ENCODE measurements around the gene STARD5.

The STARD5 gene

DNA sequence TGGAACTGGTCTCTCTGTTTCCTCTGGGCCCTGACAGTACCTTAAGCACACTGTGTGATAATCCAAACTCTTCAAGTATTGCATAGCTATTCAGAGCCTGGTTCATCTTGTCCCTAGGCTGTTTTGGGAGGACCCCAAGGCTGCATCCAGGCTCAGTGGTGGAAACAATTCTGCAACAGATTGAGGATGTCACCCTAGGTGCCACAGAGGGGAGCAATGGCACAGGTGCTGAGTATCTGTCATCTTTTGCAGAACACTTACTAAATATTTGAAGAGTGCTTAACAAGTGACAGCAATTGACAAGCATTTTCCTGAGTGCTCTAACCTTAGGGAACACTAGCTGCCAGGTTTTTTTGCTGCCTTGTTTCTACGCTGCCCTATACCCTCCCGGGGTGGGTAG, 27.8 kb downstream of the STARD5 start:
- Histone ChIP-seq H3K4me1 (ENCODE audit: insufficient read depth, low read length) (peaks cover 99% of the 10 kb centered on the region), H3K4me3 (ENCODE audit: low read depth in 1 of 2, low read length in 2 of 2) (peak overlapping the region; percentile 11 to 67; a peak in 3 of 4 replicates), H3K27ac (ENCODE audit: low read length) (peak overlapping the region; percentile 99), H3K27me3 (ENCODE audit: insufficient read depth, low read length, poor library complexity) (no peaks in the 10 kb centered on the region), H3K4me2 (ENCODE audit: insufficient read depth, low read length) (peak overlapping the region; percentile 76), H2AFZ (ENCODE audit: low read depth, low read length) (peak overlapping the region; percentile 63), H3K9me3 (ENCODE audit: insufficient read depth, low read length, severe bottlenecking) (no peaks in the 10 kb centered on the region), H3K9ac (ENCODE audit: low read depth, low read length) (peak overlapping the region; percentile 78), H3K79me2 (ENCODE audit: insufficient read depth, low read length) (peaks cover 69% of the 10 kb centered on the region), H4K20me1 (ENCODE audit: insufficient read depth, low read length) (no peaks in the 10 kb centered on the region), H3K36me3 (ENCODE audit: insufficient read depth, low read length) (peaks cover 20% of the 10 kb centered on the region)
- ATAC-seq (ENCODE audit: insufficient read depth, low read depth): no peak
- DNase-seq: peak; percentile 32
- TF ChIP-seq, protein P1, sequence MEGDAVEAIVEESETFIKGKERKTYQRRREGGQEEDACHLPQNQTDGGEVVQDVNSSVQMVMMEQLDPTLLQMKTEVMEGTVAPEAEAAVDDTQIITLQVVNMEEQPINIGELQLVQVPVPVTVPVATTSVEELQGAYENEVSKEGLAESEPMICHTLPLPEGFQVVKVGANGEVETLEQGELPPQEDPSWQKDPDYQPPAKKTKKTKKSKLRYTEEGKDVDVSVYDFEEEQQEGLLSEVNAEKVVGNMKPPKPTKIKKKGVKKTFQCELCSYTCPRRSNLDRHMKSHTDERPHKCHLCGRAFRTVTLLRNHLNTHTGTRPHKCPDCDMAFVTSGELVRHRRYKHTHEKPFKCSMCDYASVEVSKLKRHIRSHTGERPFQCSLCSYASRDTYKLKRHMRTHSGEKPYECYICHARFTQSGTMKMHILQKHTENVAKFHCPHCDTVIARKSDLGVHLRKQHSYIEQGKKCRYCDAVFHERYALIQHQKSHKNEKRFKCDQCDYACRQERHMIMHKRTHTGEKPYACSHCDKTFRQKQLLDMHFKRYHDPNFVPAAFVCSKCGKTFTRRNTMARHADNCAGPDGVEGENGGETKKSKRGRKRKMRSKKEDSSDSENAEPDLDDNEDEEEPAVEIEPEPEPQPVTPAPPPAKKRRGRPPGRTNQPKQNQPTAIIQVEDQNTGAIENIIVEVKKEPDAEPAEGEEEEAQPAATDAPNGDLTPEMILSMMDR (IDR thresholded peaks at IDR 0.05; ENCODE audit: borderline replicate concordance, extremely low read depth, low read length, poor library complexity, severe bottlenecking): peak; percentile 10
- no peak for TF ChIP-seq EZH2 (IDR thresholded peaks at IDR 0.05; ENCODE audit: borderline replicate concordance, low read depth, low read length, severe bottlenecking)

DNA sequence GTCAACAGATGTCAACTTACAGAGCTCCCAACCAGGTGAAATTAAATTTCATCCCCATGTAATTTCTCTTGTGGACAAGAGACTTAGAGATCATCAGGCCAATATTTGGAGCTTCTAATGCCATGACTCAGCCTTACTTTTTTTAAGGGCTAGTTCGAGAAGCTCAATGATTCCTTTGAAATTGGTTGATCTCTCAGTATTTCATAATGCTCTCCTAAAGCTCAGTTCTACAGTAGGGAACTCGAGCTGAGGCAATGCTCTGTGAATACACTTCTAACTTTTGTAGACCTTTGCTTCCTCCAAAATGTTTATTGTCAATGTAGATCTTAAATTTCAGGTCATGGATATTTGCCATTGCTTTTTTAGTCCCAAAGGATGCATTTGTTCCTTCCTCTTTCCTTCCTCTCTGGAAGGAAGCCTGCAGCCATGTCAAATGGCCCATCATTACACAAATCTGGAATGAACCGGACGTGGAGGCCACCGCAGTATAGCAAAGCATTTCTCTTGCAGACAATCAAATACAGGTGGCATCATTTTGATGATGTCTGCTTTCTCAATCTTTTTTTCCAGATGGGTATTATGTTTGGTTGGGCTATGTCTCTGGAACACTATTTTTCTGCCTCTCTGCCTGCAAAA, 28.3 kb downstream of the STARD5 start:
- ATAC-seq (ENCODE audit: insufficient read depth, low read depth): no peak
- DNase-seq: no peak
- H3K4me2 ChIP-seq (ENCODE audit: insufficient read depth, low read length): peak overlapping the region; percentile 76
- no peaks in the 10 kb centered on the region for H3K27me3 ChIP-seq (ENCODE audit: insufficient read depth, low read length, poor library complexity)
- no peaks in the 10 kb centered on the region for H3K9me3 ChIP-seq (ENCODE audit: insufficient read depth, low read length, severe bottlenecking)
- H3K36me3 ChIP-seq (ENCODE audit: insufficient read depth, low read length): peaks cover 14% of the 10 kb centered on the region
- peak overlapping the region in 1 of 2 experiments; percentile 67; a peak in 2 of 4 replicates for H3K4me3 ChIP-seq (ENCODE audit: low read depth in 1 of 2, low read length in 2 of 2)
- peak overlapping the region; percentile 99 for H3K27ac ChIP-seq (ENCODE audit: low read length)
- peak overlapping the region; percentile 63 for H2AFZ ChIP-seq (ENCODE audit: low read depth, low read length)
- peak overlapping the region; percentile 78 for H3K9ac ChIP-seq (ENCODE audit: low read depth, low read length)
- H4K20me1 ChIP-seq (ENCODE audit: insufficient read depth, low read length): no peaks in the 10 kb centered on the region
- peaks cover 97% of the 10 kb centered on the region for H3K4me1 ChIP-seq (ENCODE audit: insufficient read depth, low read length)
- no peak for TF ChIP-seq EZH2 (IDR thresholded peaks at IDR 0.05; ENCODE audit: borderline replicate concordance, low read depth, low read length, severe bottlenecking)
- TF ChIP-seq, protein P1 (IDR thresholded peaks at IDR 0.05; ENCODE audit: borderline replicate concordance, extremely low read depth, low read length, poor library complexity, severe bottlenecking): no peak
- H3K79me2 ChIP-seq (ENCODE audit: insufficient read depth, low read length): peaks cover 63% of the 10 kb centered on the region

DNA sequence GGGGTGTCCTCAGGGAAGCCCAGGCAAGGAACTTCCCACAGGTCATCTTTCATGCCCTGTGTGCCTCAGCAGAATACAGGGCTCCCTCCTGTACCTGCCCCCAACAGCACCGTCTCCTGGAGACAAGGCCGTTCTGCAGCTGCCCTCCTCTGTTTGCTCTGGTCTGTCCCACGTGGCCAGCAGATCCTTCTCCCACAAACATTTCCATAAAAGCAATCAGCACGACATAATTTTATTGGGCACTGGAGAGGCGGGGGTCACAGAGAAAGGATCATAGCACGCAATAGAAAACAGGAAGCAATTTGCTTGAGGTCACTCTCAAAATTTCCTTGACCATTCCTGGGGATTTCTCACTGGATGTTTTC, 29.4 kb downstream of the STARD5 start:
- H3K79me2 ChIP-seq (ENCODE audit: insufficient read depth, low read length): peaks cover 53% of the 10 kb centered on the region
- ATAC-seq (ENCODE audit: insufficient read depth, low read depth): no peak
- H3K4me3 ChIP-seq (ENCODE audit: low read depth in 1 of 2, low read length in 2 of 2): peak overlapping the region in 1 of 2 experiments; percentile 40; a peak in 2 of 4 replicates
- H3K4me1 ChIP-seq (ENCODE audit: insufficient read depth, low read length): peaks cover 87% of the 10 kb centered on the region
- H3K9me3 ChIP-seq (ENCODE audit: insufficient read depth, low read length, severe bottlenecking): no peaks in the 10 kb centered on the region
- no peaks in the 10 kb centered on the region for H3K27me3 ChIP-seq (ENCODE audit: insufficient read depth, low read length, poor library complexity)
- no peaks in the 10 kb centered on the region for H4K20me1 ChIP-seq (ENCODE audit: insufficient read depth, low read length)
- H3K9ac ChIP-seq (ENCODE audit: low read depth, low read length): peak overlapping the region; percentile 78
- no peak overlapping the region for H2AFZ ChIP-seq (ENCODE audit: low read depth, low read length)
- TF ChIP-seq, protein P1 (IDR thresholded peaks at IDR 0.05; ENCODE audit: borderline replicate concordance, extremely low read depth, low read length, poor library complexity, severe bottlenecking): peak; percentile 10
- no peak for TF ChIP-seq EZH2 (IDR thresholded peaks at IDR 0.05; ENCODE audit: borderline replicate concordance, low read depth, low read length, severe bottlenecking)
- H3K27ac ChIP-seq (ENCODE audit: low read length): peak overlapping the region; percentile 99
- no peak for DNase-seq
- peaks cover 4% of the 10 kb centered on the region for H3K36me3 ChIP-seq (ENCODE audit: insufficient read depth, low read length)
- peak overlapping the region; percentile 76 for H3K4me2 ChIP-seq (ENCODE audit: insufficient read depth, low read length)

All from DND-41 (cell line).